Kidney (tissue), 22 donors: ENCODE results near the gene FBXL3. TPM values are rescaled to one million over a fixed set of nuclear protein-coding genes. Genes with fewer than 3 reads are reported as not detected.
A peak's percentile ranks its signal among the peaks of the same experiment; 100 is the strongest.

ENCODE experiments used
- DNase-seq, 5 donors: peaks; one replicate each; pipeline ENCODE4 v3.0.0-alpha.2; 2013 to 2020
- FAIRE-seq: peaks from 2 replicates; lab custom pipeline; 2012; peaks lifted over from hg19 to GRCh38; lab: Jason Lieb, UNC
- H3K27ac ChIP-seq, 2 donors: one replicate each; pipeline ENCODE4 v1.7.0; 2013; ENCODE audit warnings: low read depth in 2 of 2, low read length in 2 of 2, inconsistent platforms in 1 of 2
- H3K27me3 ChIP-seq: one replicate; pipeline ENCODE4 v1.7.1; 2013; ENCODE audit warnings: low read length, inconsistent platforms; ENCODE audit not compliant: control insufficient read depth, insufficient read depth
- H3K36me3 ChIP-seq, 3 donors: one replicate each; pipeline versions ENCODE4 v1.7.0 to v1.7.1; 2013; ENCODE audit warnings: low read length in 3 of 3, control low read depth in 1 of 3, inconsistent platforms in 1 of 3; ENCODE audit not compliant: insufficient read depth in 3 of 3, control insufficient read depth in 2 of 3
- H3K4me1 ChIP-seq, 3 donors: one replicate each; pipeline versions ENCODE4 v1.7.0 to v1.7.1; 2013; ENCODE audit warnings: low read length in 3 of 3, inconsistent platforms in 1 of 3, low read depth in 1 of 3; ENCODE audit not compliant: control insufficient read depth in 2 of 3, insufficient read depth in 2 of 3
- H3K4me3 ChIP-seq, 3 donors: one replicate each; pipeline versions ENCODE4 v1.7.0 to v1.8.1; 2013; ENCODE audit warnings: low read length in 3 of 3, control low read depth in 1 of 3, inconsistent platforms in 1 of 3
- H3K9ac ChIP-seq, 3 donors: one replicate each; pipeline versions ENCODE4 v1.7.0 to v1.7.1; 2013; ENCODE audit warnings: low read length in 3 of 3, control low read depth in 1 of 3, inconsistent platforms in 1 of 3
- H3K9me3 ChIP-seq, 3 donors: one replicate each; pipeline versions ENCODE4 v1.7.0 to v1.7.1; 2013; ENCODE audit warnings: low read length in 3 of 3, control low read depth in 1 of 3, inconsistent platforms in 1 of 3; ENCODE audit not compliant: control insufficient read depth in 2 of 3, insufficient read depth in 1 of 3
- intact Hi-C: fragments of 100-400 bp; cut with DNase I; formaldehyde crosslinking; loops from one replicate; pipeline ENCODE4 v1.11.1; 2022
- long read RNA-seq, 10 donors: library from polyadenylated mRNA in 1 of 10; unstranded in 1 of 10; transcript quantifications; one replicate each; pipeline ENCODE4 v2.0.0 and lab custom pipeline, GENCODE V29; 2021 to 2026
- polyA plus RNA-seq: library from polyadenylated mRNA; stranded (reverse); fragments of 350-450 nt; fragmentation: Illumina TruSeq; extraction: RNeasy Lipid Tissue Mini Kit (QIAGEN cat#74804); gene quantifications from one replicate; pipeline ENCODE4 v1.2.3, GENCODE V29; 2014; ENCODE audit warnings: low read depth, low replicate concordance; ENCODE audit not compliant: insufficient read depth
- total RNA-seq: library from RNA; stranded (reverse); fragmentation: NEBNext Ultra II Directional; extraction: Animal tissue kit (Norgen Biotek cat#: 25700); gene quantifications from one replicate; pipeline ENCODE4 v1.2.1, GENCODE V29; 2021
- TF ChIP-seq, protein P1 (sequence below): IDR thresholded peaks from 3 replicates; pipeline ENCODE4 v1.5.1; 2012; ENCODE audit warnings: mild to moderate bottlenecking, moderate library complexity, borderline replicate concordance; ENCODE audit not compliant: insufficient read depth; ENCODE audit errors: extremely low read depth
- donor health status: control.
- donor health status: control.
- donor health status: control.
- donor health status: control.
- donor health status: control.
- donor health status: DM: yes; HTN: yes; CAD: no.
- donor health status: Normal renal cell carcinoma (clear cell type).

The FBXL3 gene, protein sequence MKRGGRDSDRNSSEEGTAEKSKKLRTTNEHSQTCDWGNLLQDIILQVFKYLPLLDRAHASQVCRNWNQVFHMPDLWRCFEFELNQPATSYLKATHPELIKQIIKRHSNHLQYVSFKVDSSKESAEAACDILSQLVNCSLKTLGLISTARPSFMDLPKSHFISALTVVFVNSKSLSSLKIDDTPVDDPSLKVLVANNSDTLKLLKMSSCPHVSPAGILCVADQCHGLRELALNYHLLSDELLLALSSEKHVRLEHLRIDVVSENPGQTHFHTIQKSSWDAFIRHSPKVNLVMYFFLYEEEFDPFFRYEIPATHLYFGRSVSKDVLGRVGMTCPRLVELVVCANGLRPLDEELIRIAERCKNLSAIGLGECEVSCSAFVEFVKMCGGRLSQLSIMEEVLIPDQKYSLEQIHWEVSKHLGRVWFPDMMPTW
- total RNA-seq (61.6 TPM), polyA plus RNA-seq (22.3 TPM)
- long read RNA-seq, donor 1, transcript FBXL3-201 (5 exons, 3,503 nt): major isoform, 9 of 9 reads
- long read RNA-seq, donor 1, partial matches to known transcripts: 0 of 9 reads
- long read RNA-seq, donor 1, other reads (novel, unspliced or antisense): 0 of 9 reads
- long read RNA-seq, donor 2, transcript FBXL3-201 (5 exons, 3,503 nt): major isoform, 10 of 11 reads
- long read RNA-seq, donor 2, partial matches to known transcripts: 0 of 11 reads
- long read RNA-seq, donor 2, other reads (novel, unspliced or antisense): 0 of 11 reads
- long read RNA-seq, donor 3, transcript FBXL3-201 (5 exons, 3,503 nt): major isoform, 16 of 17 reads
- long read RNA-seq, donor 3, partial matches to known transcripts: 0 of 17 reads
- long read RNA-seq, donor 3, other reads (novel, unspliced or antisense): 0 of 17 reads
- long read RNA-seq, donor 4, transcript FBXL3-201 (5 exons, 3,503 nt): major isoform, 11 of 74 reads
- long read RNA-seq, donor 4, partial matches to known transcripts: 25 of 74 reads
- long read RNA-seq, donor 4, other reads (novel, unspliced or antisense): 38 of 74 reads
- long read RNA-seq, donor 5: 0 reads
- long read RNA-seq, donor 6, transcript FBXL3-201 (5 exons, 3,503 nt): major isoform, 10 of 20 reads
- long read RNA-seq, donor 6, partial matches to known transcripts: 0 of 20 reads
- long read RNA-seq, donor 6, other reads (novel, unspliced or antisense): 9 of 20 reads
- long read RNA-seq, donor 7, transcript FBXL3-201 (5 exons, 3,503 nt): major isoform, 45 of 68 reads
- long read RNA-seq, donor 7, partial matches to known transcripts: 3 of 68 reads
- long read RNA-seq, donor 7, other reads (novel, unspliced or antisense): 19 of 68 reads
- long read RNA-seq, donor 8, transcript FBXL3-201 (5 exons, 3,503 nt): major isoform, 9 of 9 reads
- long read RNA-seq, donor 8, partial matches to known transcripts: 0 of 9 reads
- long read RNA-seq, donor 8, other reads (novel, unspliced or antisense): 0 of 9 reads
- long read RNA-seq, donor 9, partial matches to known transcripts: 0 of 2 reads
- long read RNA-seq, donor 9, other reads (novel, unspliced or antisense): 0 of 2 reads
- long read RNA-seq, donor 10, transcript FBXL3-201 (5 exons, 3,503 nt): major isoform, 7 of 8 reads
- long read RNA-seq, donor 10, partial matches to known transcripts: 0 of 8 reads
- long read RNA-seq, donor 10, other reads (novel, unspliced or antisense): 0 of 8 reads

DNA sequence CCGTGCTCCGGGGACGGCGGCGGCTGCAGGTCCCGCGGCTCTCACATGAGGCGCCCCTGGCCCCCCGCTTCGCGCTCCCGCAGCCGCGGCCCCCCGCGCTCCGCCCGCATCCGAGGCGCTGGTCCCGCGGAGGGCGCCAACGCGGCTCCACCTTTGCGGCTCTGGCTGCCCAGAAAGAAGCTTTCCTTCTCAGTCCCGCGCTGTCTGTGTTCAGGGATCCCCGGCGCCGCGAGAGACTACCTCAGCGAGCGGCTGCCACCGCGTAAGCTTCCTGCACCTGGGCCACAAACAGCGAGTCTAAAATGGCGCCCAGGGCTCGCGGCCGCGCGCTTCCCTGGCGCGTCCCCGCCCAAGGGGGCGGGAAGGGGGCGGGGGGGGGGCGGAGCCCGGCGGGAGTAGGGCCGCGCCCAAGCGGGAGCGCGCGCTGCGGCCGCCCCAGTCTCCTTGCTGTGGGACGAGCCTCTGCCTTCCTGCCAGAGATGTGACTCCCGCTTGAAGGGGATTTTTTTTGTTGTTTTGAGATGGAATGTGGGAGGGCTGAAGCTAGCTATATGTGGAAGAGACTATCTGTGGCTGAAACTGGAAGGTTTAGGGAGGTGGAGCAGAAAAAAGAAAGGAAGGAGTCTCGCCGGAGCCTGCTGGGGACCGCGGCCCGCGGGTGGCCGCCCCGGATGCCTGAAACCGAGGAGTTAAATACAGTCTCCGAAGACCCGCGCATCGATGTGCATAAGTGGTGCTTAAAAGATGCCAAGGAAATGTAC, at the start of gene FBXL3:
FBXL3 (minus strand) TSS at position 299 of the 761 bp plus-strand sequence. CDS start 5,299 bp downstream, outside the sequence.
- Histone ChIP-seq H3K4me1 (peaks cover 0 to 10% (median 0%) of the 10 kb centered on the region in 3 donors), H3K9me3 (no peaks in the 10 kb centered on the region), H3K27ac (peak within 1 kb of the TSS; percentile 94 to 98), H3K36me3 (no peaks in the 10 kb centered on the region), H3K9ac (peak within 1 kb of the TSS; percentile 74 to 90 (median 87)), H3K4me3 (peak within 1 kb of the TSS; percentile 88 to 93 (median 89)), H3K27me3 (no peaks in the 10 kb centered on the region)
- intact Hi-C loops: no loop called here
- peak; percentile 90 to 95 (median 95) for DNase-seq
- TF ChIP-seq, protein P1, sequence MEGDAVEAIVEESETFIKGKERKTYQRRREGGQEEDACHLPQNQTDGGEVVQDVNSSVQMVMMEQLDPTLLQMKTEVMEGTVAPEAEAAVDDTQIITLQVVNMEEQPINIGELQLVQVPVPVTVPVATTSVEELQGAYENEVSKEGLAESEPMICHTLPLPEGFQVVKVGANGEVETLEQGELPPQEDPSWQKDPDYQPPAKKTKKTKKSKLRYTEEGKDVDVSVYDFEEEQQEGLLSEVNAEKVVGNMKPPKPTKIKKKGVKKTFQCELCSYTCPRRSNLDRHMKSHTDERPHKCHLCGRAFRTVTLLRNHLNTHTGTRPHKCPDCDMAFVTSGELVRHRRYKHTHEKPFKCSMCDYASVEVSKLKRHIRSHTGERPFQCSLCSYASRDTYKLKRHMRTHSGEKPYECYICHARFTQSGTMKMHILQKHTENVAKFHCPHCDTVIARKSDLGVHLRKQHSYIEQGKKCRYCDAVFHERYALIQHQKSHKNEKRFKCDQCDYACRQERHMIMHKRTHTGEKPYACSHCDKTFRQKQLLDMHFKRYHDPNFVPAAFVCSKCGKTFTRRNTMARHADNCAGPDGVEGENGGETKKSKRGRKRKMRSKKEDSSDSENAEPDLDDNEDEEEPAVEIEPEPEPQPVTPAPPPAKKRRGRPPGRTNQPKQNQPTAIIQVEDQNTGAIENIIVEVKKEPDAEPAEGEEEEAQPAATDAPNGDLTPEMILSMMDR: peak; percentile 1
- FAIRE-seq: no peak

DNA sequence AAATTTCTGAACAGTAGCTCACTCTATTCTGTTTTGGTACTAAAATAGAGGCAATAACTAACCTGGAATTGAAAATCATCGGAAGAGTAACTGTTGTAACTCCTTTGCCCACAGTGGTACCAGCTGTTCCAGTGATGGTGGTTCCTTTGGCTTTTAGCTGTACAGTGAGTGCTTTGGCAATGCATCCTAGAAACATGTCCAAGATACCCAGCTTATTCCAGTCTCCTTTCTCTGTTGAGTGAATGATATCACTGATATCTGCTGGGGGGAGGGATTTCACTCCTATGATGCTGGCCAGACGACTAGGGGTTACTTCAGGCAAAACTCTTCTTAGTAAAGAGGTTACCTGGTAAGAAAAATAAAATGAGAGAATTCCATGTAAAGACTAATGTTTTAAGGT, 40.6 kb upstream of the FBXL3 start:
- Histone ChIP-seq H3K9ac (no peak overlapping the region), H3K36me3 (peaks cover 7 to 22% (median 12%) of the 10 kb centered on the region in 3 donors), H3K4me3 (no peak overlapping the region), H3K4me1 (no peaks in the 10 kb centered on the region), H3K27ac (no peak overlapping the region), H3K9me3 (no peaks in the 10 kb centered on the region), H3K27me3 (no peaks in the 10 kb centered on the region)
- no peak for FAIRE-seq
- intact Hi-C loops: no loop called here
- DNase-seq: no peak
- TF ChIP-seq, protein P1: no peak
